Measurements from ENCODE around the gene TPM4. TPM values are rescaled to one million over a fixed set of nuclear protein-coding genes. Genes with fewer than 3 reads are reported as not detected.

The TPM4 gene
- total RNA-seq, 1 donor = 1,097 TPM

GRCh38 chr19:16045171-16045570 lies 31.1 kb upstream of the TPM4 start:
- no peak for DNase-seq (ENCODE audit: low read depth)

GRCh38 chr19:16045893-16046292 lies 30.4 kb upstream of the TPM4 start:
- no peak overlapping the region for H3K4me3 ChIP-seq (ENCODE audit: low read depth, low read length)
- DNase-seq (ENCODE audit: low read depth) = no peak
- no peak for TF ChIP-seq CTCF (IDR thresholded peaks at IDR 0.05; ENCODE audit: insufficient read depth, low read length)

More at GRCh38 chr19:16045171-16045570, 31.1 kb upstream of the TPM4 start:
- no peak overlapping the region for H3K4me3 ChIP-seq (ENCODE audit: low read depth, low read length)
- no peak for TF ChIP-seq CTCF (IDR thresholded peaks at IDR 0.05; ENCODE audit: insufficient read depth, low read length)

- H3K4me3 ChIP-seq (ENCODE audit: low read depth, low read length) = no peak overlapping the region
- no peak for TF ChIP-seq CTCF (IDR thresholded peaks at IDR 0.05; ENCODE audit: insufficient read depth, low read length)
- no peak for DNase-seq (ENCODE audit: low read depth)
Observed at GRCh38 chr19:16048583-16048982, 27.7 kb upstream of the TPM4 start.

GRCh38 chr19:16051254-16052025 lies 24.9 kb upstream of the TPM4 start:
- H3K4me3 ChIP-seq (ENCODE audit: low read depth, low read length) = no peak overlapping the region
- DNase-seq (ENCODE audit: low read depth) = peak; percentile 37
- TF ChIP-seq CTCF (IDR thresholded peaks at IDR 0.05; ENCODE audit: insufficient read depth, low read length) = no peak

- TF ChIP-seq CTCF (IDR thresholded peaks at IDR 0.05; ENCODE audit: insufficient read depth, low read length) = peak; percentile 3
- no peak overlapping the region for H3K4me3 ChIP-seq (ENCODE audit: low read depth, low read length)
- no peak for DNase-seq (ENCODE audit: low read depth)
Observed at GRCh38 chr19:16052353-16052752, 23.9 kb upstream of the TPM4 start.

GRCh38 chr19:16057062-16057461 lies 19.2 kb upstream of the TPM4 start:
- no peak for DNase-seq (ENCODE audit: low read depth)
- TF ChIP-seq CTCF (IDR thresholded peaks at IDR 0.05; ENCODE audit: insufficient read depth, low read length) = no peak
- H3K4me3 ChIP-seq (ENCODE audit: low read depth, low read length) = no peak overlapping the region

- no peak for DNase-seq (ENCODE audit: low read depth)
- no peak overlapping the region for H3K4me3 ChIP-seq (ENCODE audit: low read depth, low read length)
- no peak for TF ChIP-seq CTCF (IDR thresholded peaks at IDR 0.05; ENCODE audit: insufficient read depth, low read length)
Observed at GRCh38 chr19:16060294-16060693, 16.0 kb upstream of the TPM4 start.
